ENCODE results near the gene N4BP2L1.

DNA sequence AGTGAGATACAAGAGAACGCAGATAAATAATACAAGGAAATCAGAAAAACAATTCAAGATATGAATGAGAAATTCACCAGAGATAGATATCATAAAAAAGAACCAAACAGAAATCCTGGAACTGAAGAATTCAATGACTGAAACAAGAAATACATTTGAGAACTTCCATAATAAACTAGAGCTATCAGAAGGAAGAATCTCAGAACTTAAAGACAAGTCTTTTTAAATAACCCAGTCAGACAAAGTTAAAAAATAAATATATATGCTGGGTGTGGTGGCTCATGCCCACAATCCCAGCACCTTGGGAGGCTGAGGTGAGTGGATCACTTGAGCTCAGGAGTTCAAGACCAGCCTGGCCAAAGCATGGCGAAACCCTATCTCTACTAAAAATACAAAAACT lies 28.7 kb upstream of the N4BP2L1 start:
- TF ChIP-seq, protein P1, sequence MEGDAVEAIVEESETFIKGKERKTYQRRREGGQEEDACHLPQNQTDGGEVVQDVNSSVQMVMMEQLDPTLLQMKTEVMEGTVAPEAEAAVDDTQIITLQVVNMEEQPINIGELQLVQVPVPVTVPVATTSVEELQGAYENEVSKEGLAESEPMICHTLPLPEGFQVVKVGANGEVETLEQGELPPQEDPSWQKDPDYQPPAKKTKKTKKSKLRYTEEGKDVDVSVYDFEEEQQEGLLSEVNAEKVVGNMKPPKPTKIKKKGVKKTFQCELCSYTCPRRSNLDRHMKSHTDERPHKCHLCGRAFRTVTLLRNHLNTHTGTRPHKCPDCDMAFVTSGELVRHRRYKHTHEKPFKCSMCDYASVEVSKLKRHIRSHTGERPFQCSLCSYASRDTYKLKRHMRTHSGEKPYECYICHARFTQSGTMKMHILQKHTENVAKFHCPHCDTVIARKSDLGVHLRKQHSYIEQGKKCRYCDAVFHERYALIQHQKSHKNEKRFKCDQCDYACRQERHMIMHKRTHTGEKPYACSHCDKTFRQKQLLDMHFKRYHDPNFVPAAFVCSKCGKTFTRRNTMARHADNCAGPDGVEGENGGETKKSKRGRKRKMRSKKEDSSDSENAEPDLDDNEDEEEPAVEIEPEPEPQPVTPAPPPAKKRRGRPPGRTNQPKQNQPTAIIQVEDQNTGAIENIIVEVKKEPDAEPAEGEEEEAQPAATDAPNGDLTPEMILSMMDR (IDR thresholded peaks at IDR 0.05), result no peak
- TF ChIP-seq POLR2A (IDR thresholded peaks at IDR 0.05), result no peak

Measured in adrenal gland (tissue), 5 donors.